H1 (cell line): ENCODE measurements around the gene KIF5A. TPM values are rescaled to one million over a fixed set of nuclear protein-coding genes. Genes with fewer than 3 reads are reported as not detected.
"Not testable (repeated sequence)": the region's sequence is repeated elsewhere in the genome, so short reads cannot be mapped to it uniquely, and the experiment has no call there.

Source experiments
- CTCF ChIA-PET: fragments of 300-600 bp; sonication (Branson Sonifier 250); formaldehyde crosslinking; loops from one replicate; lab custom pipeline; 2021; ENCODE audit not compliant: partially characterized antibody; lab: Charles Lee
- POLR2A ChIA-PET: fragments of 300-600 bp; sonication (Branson Sonifier 250); formaldehyde crosslinking; loops from one replicate; lab custom pipeline; 2021; ENCODE audit warnings: inconsistent platforms; ENCODE audit not compliant: partially characterized antibody; lab: Charles Lee
- DNase-seq, 2 experiments: peaks; one replicate each; pipeline versions ENCODE4 v3.0.0 to v3.0.0-alpha.2; 2010 to 2022; ENCODE audit warnings: low spot score in 2 of 2, low read depth in 1 of 2, mixed read lengths in 1 of 2
- FAIRE-seq: peaks from 2 replicates; lab custom pipeline; 2011; peaks lifted over from hg19 to GRCh38; lab: Jason Lieb, UNC
- H2AFZ ChIP-seq: 2 replicates; pipeline ENCODE4 v1.8.1; 2012; ENCODE audit warnings: low read length, inconsistent platforms
- H2AK5ac ChIP-seq: 2 replicates; pipeline ENCODE4 v1.6.1; 2013; ENCODE audit warnings: low read depth, low read length
- H2BK120ac ChIP-seq: replicated peaks from 2 replicates; pipeline ENCODE3; 2013; ENCODE audit warnings: low read depth, low read length, inconsistent platforms
- H2BK12ac ChIP-seq: 2 replicates; pipeline ENCODE4 v1.6.1; 2013; ENCODE audit warnings: low read depth, low read length
- H2BK15ac ChIP-seq: 2 replicates; pipeline ENCODE4 v1.6.1; 2013; ENCODE audit warnings: low read length
- H2BK20ac ChIP-seq: 2 replicates; pipeline ENCODE4 v1.6.1; 2013; ENCODE audit warnings: low read length
- H2BK5ac ChIP-seq: 2 replicates; pipeline ENCODE4 v1.6.1; 2013; ENCODE audit warnings: low read depth, low read length
- H3K14ac ChIP-seq: 2 replicates; pipeline ENCODE4 v1.6.1; 2013; ENCODE audit warnings: inconsistent platforms; ENCODE audit not compliant: insufficient read length
- H3K18ac ChIP-seq: 2 replicates; pipeline ENCODE4 v1.6.1; 2013; ENCODE audit warnings: low read length; ENCODE audit errors: extremely low read depth
- H3K23ac ChIP-seq: 2 replicates; pipeline ENCODE4 v1.6.1; 2013; ENCODE audit warnings: inconsistent platforms; ENCODE audit not compliant: insufficient read length
- H3K23me2 ChIP-seq: 2 replicates; pipeline ENCODE4 v1.6.1; 2013; ENCODE audit warnings: low read depth, low read length
- H3K27ac ChIP-seq: 2 replicates; pipeline ENCODE4 v1.6.1; 2011; ENCODE audit warnings: low read depth, low read length, inconsistent platforms
- H3K27me3 ChIP-seq, 4 experiments: replicated peaks in 1 of 4; 1 replicate in 1 of 4; 2 replicates in 3 of 4; pipeline versions ENCODE4 v1.6.1 to v1.8.1; 2011 to 2013; ENCODE audit warnings: low read length in 3 of 4, mild to moderate bottlenecking in 3 of 4, inconsistent platforms in 2 of 4, mixed read lengths in 2 of 4, moderate library complexity in 1 of 4; ENCODE audit not compliant: control insufficient read depth in 3 of 4, insufficient read depth in 3 of 4; ENCODE audit errors: extremely low read depth in 1 of 4
- H3K36me3 ChIP-seq, 4 experiments: 2 replicates each; pipeline versions ENCODE4 v1.6.1 to v1.8.1; 2011 to 2013; ENCODE audit warnings: mild to moderate bottlenecking in 4 of 4, low read length in 3 of 4, moderate library complexity in 2 of 4, control low read depth in 1 of 4, inconsistent platforms in 1 of 4; ENCODE audit not compliant: insufficient read depth in 4 of 4, control insufficient read depth in 2 of 4
- H3K4ac ChIP-seq: replicated peaks from 2 replicates; pipeline ENCODE3; 2013; ENCODE audit warnings: low read length, low read depth, mixed read lengths, inconsistent platforms; ENCODE audit not compliant: insufficient read length
- H3K4me1 ChIP-seq, 4 experiments: replicated peaks in 1 of 4; 1 replicate in 1 of 4; 2 replicates in 3 of 4; pipeline versions ENCODE4 v1.6.1 to v1.8.1; 2011 to 2013; ENCODE audit warnings: low read length in 3 of 4, inconsistent platforms in 2 of 4, mixed read lengths in 1 of 4; ENCODE audit not compliant: insufficient read depth in 4 of 4, control insufficient read depth in 3 of 4
- H3K4me2 ChIP-seq, 2 experiments: 2 replicates each; pipeline versions ENCODE4 v1.6.1 to v1.8.1; 2011 to 2013; ENCODE audit warnings: low read depth in 2 of 2, low read length in 2 of 2, control low read depth in 1 of 2, inconsistent platforms in 1 of 2, mild to moderate bottlenecking in 1 of 2; ENCODE audit not compliant: insufficient read depth in 1 of 2
- H3K4me3 ChIP-seq, 4 experiments: fragments of 200-600, 300-600 bp in 1 of 4; sonication (generic), shearing (Covaris generic), sonication (Bioruptor Twin) in 1 of 4; 2 replicates each; pipeline versions ENCODE4 v1.5.1 to v1.8.1; 2011 to 2016; ENCODE audit warnings: low read length in 4 of 4, low read depth in 3 of 4, control low read depth in 2 of 4, inconsistent platforms in 2 of 4, mild to moderate bottlenecking in 2 of 4, mixed read lengths in 1 of 4, moderate library complexity in 1 of 4; ENCODE audit not compliant: insufficient read depth in 2 of 4; ENCODE audit errors: extremely low read depth in 1 of 4
- H3K56ac ChIP-seq: replicated peaks from 2 replicates; pipeline ENCODE3; 2013; ENCODE audit warnings: low read depth, mild to moderate bottlenecking, mixed read lengths, low read length, inconsistent platforms; ENCODE audit not compliant: insufficient read length
- H3K79me1 ChIP-seq: 2 replicates; pipeline ENCODE4 v1.6.1; 2013; ENCODE audit warnings: low read depth, low read length, control low read depth
- H3K79me2 ChIP-seq, 2 experiments: 2 replicates each; pipeline versions ENCODE4 v1.6.1 to v1.8.1; 2012 to 2013; ENCODE audit warnings: low read length in 2 of 2, mild to moderate bottlenecking in 2 of 2, inconsistent platforms in 1 of 2; ENCODE audit not compliant: insufficient read depth in 2 of 2, control insufficient read depth in 1 of 2
- H3K9ac ChIP-seq, 4 experiments: replicated peaks in 1 of 4; 1 replicate in 1 of 4; 2 replicates in 3 of 4; pipeline versions ENCODE4 v1.6.1 to v1.8.1; 2011 to 2013; ENCODE audit warnings: low read depth in 3 of 4, low read length in 3 of 4, control low read depth in 2 of 4, mild to moderate bottlenecking in 2 of 4, moderate library complexity in 2 of 4, inconsistent platforms in 1 of 4; ENCODE audit errors: extremely low read depth in 1 of 4
- H3K9me3 ChIP-seq, 2 experiments: 2 replicates each; pipeline versions ENCODE4 v1.6.1 to v1.8.1; 2012 to 2013; ENCODE audit warnings: mild to moderate bottlenecking in 2 of 2, moderate library complexity in 2 of 2, control low read depth in 1 of 2, inconsistent platforms in 1 of 2, low read depth in 1 of 2, low read length in 1 of 2, mixed read lengths in 1 of 2; ENCODE audit not compliant: insufficient read depth in 2 of 2
- H4K20me1 ChIP-seq, 2 experiments: replicated peaks in 1 of 2; 2 replicates each; pipeline versions ENCODE3 to v1.8.1; 2011 to 2013; ENCODE audit warnings: inconsistent platforms in 2 of 2, low read length in 2 of 2, mild to moderate bottlenecking in 1 of 2; ENCODE audit not compliant: insufficient read depth in 2 of 2, control insufficient read depth in 1 of 2
- H4K5ac ChIP-seq: 2 replicates; pipeline ENCODE4 v1.6.1; 2013; ENCODE audit warnings: low read length, low read depth, mixed read lengths, inconsistent platforms; ENCODE audit not compliant: insufficient read length
- H4K8ac ChIP-seq: 2 replicates; pipeline ENCODE4 v1.8.0; 2013; ENCODE audit warnings: mild to moderate bottlenecking, moderate library complexity, low read length, inconsistent platforms; ENCODE audit not compliant: insufficient read depth; ENCODE audit errors: extremely low read depth
- H4K91ac ChIP-seq: replicated peaks from 2 replicates; pipeline ENCODE3; 2013; ENCODE audit warnings: low read length, mixed read lengths, inconsistent platforms; ENCODE audit not compliant: insufficient read length
- BRCA1 ChIP-seq: IDR thresholded peaks from 2 replicates; pipeline ENCODE4 v1.6.1; 2012; ENCODE audit warnings: low read depth, low read length, improper control_type of control experiment
- MAFK ChIP-seq: IDR thresholded peaks from 2 replicates; pipeline ENCODE4 v1.6.1; 2012; ENCODE audit warnings: low read depth, mild to moderate bottlenecking, improper control_type of control experiment, low read length
- NANOG ChIP-seq: IDR thresholded peaks from 2 replicates; pipeline ENCODE4 v1.6.1; 2011; ENCODE audit warnings: low read length, low read depth, mild to moderate bottlenecking, inconsistent platforms; ENCODE audit not compliant: insufficient read depth, poor library complexity, severe bottlenecking
- SIX5 ChIP-seq: IDR thresholded peaks from 2 replicates; pipeline ENCODE4 v1.6.1; 2011; ENCODE audit warnings: mild to moderate bottlenecking, low read depth, low read length
- SP4 ChIP-seq: IDR thresholded peaks from 2 replicates; pipeline ENCODE4 v1.6.1; 2012; ENCODE audit warnings: low read length, inconsistent platforms
- TAF7 ChIP-seq: optimal IDR thresholded peaks from 2 replicates; pipeline ENCODE3; 2011; ENCODE audit warnings: low read depth, mild to moderate bottlenecking, inconsistent platforms, low read length, moderate library complexity, borderline replicate concordance
- ZNF274 ChIP-seq: IDR thresholded peaks from 2 replicates; pipeline ENCODE4 v1.7.0; 2012; ENCODE audit warnings: low read length, borderline replicate concordance; ENCODE audit errors: extremely low read depth
- WGBS, 2 experiments: shearing (Covaris generic) in 1 of 2; methylation state at CpG; one replicate each; pipeline versions ENCODE4 v1.1.6 to v1.1.7; 2013 to 2015; ENCODE audit warnings: low lambda C conversion rate in 2 of 2, mixed read lengths in 2 of 2, inconsistent platforms in 1 of 2, low coverage in 1 of 2, missing lambda C conversion rate in 1 of 2; ENCODE audit not compliant: insufficient replicate concordance in 2 of 2, insufficient coverage in 1 of 2, insufficient read length in 1 of 2; ENCODE audit errors: extremely low coverage in 1 of 2, missing lambda C conversion rate in 1 of 2; 5-methylcytosine and 5-hydroxymethylcytosine counted together
- polyA plus RNA-seq, 7 experiments: library from polyadenylated mRNA; depleted of rRNA in 3 of 7; stranded (reverse) in 5 of 7; unstranded in 2 of 7; fragments of >200 nt in 5 of 7; fragments of 200-250 nt in 2 of 7; gene quantifications; 1 replicate in 5 of 7; 2 replicates in 1 of 7; 4 replicates in 1 of 7; pipeline versions ENCODE4 v1.2.1 to v1.2.3, GENCODE V29; 2011 to 2013; ENCODE audit warnings: missing spikeins in 2 of 7, mixed read lengths in 2 of 7
- total RNA-seq: library from RNA; stranded (reverse); fragmentation: NEBNext Ultra II Directional; extraction: Animal tissue kit (Norgen Biotek cat#: 25700); gene quantifications from 2 replicates; pipeline ENCODE4 v1.2.1, GENCODE V29; 2021

KIF5A gene
- total and polyA plus RNA-seq, 2 of the 8 experiments (the other 6 are each of a cell fraction or from before 2014, with no cell fraction given): 10.7 to 21.9 TPM

DNA sequence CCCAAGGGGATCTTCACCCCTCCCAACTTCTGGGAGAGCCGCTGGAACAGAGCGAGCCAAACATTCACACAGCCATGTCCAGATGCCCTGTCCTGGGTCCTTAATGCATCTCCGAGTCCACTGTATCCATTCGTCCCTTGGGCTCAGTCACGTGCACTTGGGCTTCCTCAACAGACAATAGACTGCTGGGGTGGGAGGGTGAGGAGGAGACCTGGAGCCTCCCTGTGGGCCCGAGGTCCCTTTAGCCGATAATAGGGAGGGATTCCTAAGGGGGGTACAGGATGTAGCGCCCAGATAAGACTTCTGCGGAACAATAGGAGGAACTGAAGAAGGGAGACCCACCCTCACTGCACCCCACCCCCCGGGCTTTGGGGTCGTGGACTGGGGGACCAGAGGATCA is 68.1 kb downstream of the KIF5A start (continued):
- TF ChIP-seq ZNF274: no peak
- TF ChIP-seq BRCA1: no peak
- no peak for TF ChIP-seq SP4
- no peak for TF ChIP-seq SIX5
- TF ChIP-seq NANOG: no peak
- TF ChIP-seq MAFK: no peak
- no peak for TF ChIP-seq TAF7

DNA sequence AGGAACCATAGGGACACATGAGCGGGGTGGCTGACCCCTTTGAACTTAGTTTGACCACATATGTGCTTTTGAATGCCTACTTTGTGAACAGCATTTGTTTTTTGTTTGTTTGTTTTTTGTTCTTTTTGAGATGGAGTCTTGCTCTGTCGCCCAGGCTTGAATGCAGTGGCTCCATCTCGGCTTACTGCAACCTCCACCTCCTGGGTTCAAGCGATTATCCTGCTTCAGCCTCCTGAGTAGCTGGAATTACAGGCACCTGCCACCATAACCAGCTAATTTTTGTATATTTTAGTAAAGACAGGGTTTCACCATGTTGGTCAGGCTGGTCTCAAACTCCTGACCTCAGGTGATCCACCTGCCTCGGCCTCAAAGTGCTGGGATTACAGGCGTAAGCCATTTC is 68.6 kb downstream of the KIF5A start:
- not testable (repeated sequence) for FAIRE-seq

More for the DNA sequence above, 68.6 kb downstream of the KIF5A start:
- ChIA-PET POLR2A (interaction anchor here (1.0 to 3.6 kb wide), 2 partner anchors 9 to 15 kb away, joined by 4 to 45 read pairs; partner anchors contain the start of gene ARHGEF25), CTCF (interaction anchor here (2.9 to 10.7 kb wide), 3 partner anchors 13 to 117 kb away, joined by 21 to 201 read pairs (median 68); partner anchors contain the start of gene B4GALNT1)
- not testable (repeated sequence) for H3K9ac ChIP-seq, H4K8ac ChIP-seq, H3K23ac ChIP-seq, H3K4me2 ChIP-seq, H4K5ac ChIP-seq, H3K56ac ChIP-seq, H2BK120ac ChIP-seq, H2AFZ ChIP-seq, H2AK5ac ChIP-seq, H3K79me1 ChIP-seq, H2BK12ac ChIP-seq, H3K4me3 ChIP-seq, DNase-seq, H3K9me3 ChIP-seq, H3K4ac ChIP-seq, H4K91ac ChIP-seq, H3K27ac ChIP-seq, H3K36me3 ChIP-seq, H3K79me2 ChIP-seq, H3K14ac ChIP-seq, H2BK15ac ChIP-seq, H2BK20ac ChIP-seq, H3K23me2 ChIP-seq, H3K18ac ChIP-seq, H2BK5ac ChIP-seq
- Histone ChIP-seq H3K4me1 (peaks cover 2 to 21% (median 14%) of the 10 kb centered on the region in 4 experiments), H4K20me1 (peaks cover 0 to 31% of the 10 kb centered on the region in 2 experiments), H3K27me3 (peaks cover 56 to 95% (median 93%) of the 10 kb centered on the region in 4 experiments)
- 90% methylated on average over 6 of the region's 6 CpGs; no CpG with 5 or more reads in 1 of the 2 experiments for WGBS, 2 experiments
